Loucy (cell line): ENCODE data around the gene SEC23IP.

Source experiments
- CTCF ChIP-seq: fragments of 200-600 bp; sonication (generic); conservative IDR thresholded peaks from 2 replicates; pipeline ENCODE4 v1.5.1; 2014; ENCODE audit warnings: mild to moderate bottlenecking, antibody characterized with exemption, low read length
- EZH2phosphoT487 ChIP-seq: fragments of 200-600 bp; IDR thresholded peaks from 2 replicates; pipeline ENCODE4 v1.6.1; 2018; ENCODE audit warnings: antibody characterized with exemption, mild to moderate bottlenecking, moderate library complexity, borderline replicate concordance

GRCh38 chr10:119908166-119908565 is 15.6 kb downstream of the SEC23IP start:
- TF ChIP-seq CTCF: no peak
- TF ChIP-seq EZH2phosphoT487: no peak
